ENCODE results near the gene EYA2.

Gene EYA2

DNA sequence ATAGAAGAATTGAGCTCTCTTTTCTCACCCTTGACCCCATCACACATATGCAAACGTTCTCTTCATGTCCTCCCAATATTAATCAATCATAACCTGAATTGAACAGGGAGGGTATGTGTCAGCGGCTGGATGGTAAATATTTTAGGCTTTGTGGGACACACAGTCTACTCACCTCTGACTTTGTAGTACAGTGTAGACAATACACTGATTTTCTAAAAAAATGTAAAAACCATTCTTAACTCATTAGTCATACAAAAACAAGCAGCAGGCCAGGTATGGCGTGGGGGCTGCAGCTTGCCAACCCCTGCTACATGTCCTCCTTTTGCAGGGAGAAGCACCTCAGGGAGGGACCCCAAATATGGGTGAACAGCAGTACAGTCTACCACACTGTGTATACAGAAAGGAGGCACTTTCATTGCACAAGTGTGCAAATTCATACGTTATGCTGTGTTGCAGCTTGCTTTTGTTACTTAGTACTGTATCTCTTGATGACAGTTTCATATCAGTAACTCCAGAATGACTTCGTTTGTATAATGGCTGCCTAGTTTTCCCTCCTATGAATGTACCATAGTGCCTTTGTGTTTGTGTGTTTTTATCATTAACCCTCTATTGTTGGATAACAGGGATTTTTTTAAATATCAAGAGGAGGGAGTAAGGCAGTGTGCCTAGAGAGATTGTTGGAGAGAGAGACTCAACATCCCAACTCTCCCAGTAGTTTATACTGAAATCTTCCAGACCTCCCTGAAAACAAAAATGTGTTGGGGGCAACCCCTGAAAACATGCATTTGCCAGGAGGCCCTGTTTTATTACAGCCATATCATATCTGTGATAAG lies 247.5 kb downstream of the EYA2 start:
- DNase-seq (ENCODE audit: low read depth): no peak

DNA sequence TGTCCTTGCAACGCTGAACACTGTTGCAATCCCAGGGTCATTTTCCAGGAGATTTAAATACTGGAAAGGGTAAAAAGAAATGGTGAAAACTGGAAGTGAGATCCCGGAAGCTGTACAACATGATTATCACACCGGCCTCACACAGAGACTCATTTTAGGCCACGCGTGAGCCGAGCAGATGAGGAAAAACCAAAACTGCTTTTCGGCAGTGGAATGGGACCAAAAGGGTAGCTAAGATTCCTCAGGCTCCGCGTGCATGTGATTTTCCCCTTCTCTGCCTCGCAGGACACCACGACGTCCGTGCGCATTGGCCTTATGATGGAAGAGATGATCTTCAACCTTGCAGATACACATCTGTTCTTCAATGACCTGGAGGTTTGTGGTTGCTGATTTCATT lies 248.1 kb downstream of the EYA2 start:
- DNase-seq (ENCODE audit: low read depth): no peak

DNA sequence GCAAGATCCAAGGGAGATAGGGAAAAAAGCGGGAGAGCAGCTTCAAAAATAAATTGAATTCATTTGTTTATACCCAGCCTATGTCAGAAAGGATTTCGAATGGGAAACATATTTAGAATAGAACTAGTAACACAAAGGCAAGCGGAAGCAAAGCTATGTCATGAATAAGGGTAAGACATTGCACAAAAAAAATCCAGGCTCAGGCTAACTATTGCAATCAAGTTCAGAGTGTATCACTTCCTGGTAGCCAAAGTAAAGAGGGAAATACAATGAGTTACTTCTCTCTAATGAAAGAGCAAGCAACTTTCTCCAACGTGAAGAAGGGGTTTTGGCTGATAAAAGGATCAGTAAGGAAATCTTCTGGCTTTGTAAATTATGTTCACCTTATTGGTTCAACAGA lies 249.0 kb downstream of the EYA2 start:
- no peak for DNase-seq (ENCODE audit: low read depth)

DNA sequence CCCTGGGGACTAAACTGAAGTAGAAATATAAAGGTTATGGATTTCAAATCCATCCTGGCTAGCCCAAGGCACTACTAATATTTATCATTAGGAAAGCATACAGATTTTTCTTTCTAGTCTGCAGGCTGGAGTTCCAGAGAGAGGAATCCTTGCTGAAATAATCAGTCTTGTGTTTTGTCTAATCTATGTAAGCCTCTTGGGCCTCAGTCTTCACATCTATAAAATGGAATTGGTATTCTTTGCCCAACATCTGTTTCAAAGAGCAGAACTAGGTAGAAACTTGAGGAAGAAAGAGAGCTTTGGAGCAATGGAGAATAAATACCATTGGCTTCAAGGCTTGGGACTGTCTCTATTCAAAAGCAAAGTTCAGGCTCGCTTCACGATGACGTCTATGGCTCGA lies 249.8 kb downstream of the EYA2 start:
- no peak for DNase-seq (ENCODE audit: low read depth)

DNA sequence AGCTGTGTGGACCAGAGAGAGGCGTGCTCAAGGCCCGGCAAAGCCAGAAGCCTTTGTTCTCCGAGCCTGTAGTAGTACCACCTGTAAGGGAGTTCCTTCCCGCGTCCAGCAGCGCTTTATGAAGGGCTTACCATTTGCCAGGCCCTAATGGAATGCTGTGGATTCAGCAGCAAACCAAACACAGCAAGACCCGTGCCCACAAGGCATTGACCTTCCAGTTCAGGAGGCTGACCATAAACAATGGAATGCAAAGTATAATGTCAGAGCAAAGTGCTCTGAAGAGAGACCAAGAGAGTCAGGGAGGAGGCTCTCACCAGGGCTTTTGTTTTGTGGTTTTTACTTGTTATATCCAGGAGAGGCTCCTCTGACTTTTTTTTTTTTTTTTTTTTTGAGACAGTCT lies 252.0 kb downstream of the EYA2 start:
- DNase-seq (ENCODE audit: low read depth): peak; percentile 49

DNA sequence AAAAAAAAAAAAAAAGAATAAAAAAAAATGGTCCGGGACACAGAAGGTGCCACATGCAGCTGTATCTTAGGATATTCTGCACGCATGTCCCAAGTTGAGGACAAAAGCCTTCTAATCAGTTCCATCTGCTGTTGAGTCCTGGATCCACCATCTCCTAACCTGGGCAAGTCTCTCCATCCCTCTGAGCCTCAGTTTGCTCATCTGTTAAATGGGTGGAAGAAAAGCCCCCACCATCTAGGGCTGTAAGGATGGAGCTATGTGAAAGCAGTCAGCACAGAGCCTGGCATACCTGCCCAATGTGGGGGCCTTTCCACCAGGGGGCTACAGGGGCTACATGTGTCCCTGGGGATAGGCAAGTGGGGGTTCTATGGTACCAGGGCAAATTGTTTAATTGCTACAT lies 253.4 kb downstream of the EYA2 start:
- DNase-seq (ENCODE audit: low read depth): no peak

DNA sequence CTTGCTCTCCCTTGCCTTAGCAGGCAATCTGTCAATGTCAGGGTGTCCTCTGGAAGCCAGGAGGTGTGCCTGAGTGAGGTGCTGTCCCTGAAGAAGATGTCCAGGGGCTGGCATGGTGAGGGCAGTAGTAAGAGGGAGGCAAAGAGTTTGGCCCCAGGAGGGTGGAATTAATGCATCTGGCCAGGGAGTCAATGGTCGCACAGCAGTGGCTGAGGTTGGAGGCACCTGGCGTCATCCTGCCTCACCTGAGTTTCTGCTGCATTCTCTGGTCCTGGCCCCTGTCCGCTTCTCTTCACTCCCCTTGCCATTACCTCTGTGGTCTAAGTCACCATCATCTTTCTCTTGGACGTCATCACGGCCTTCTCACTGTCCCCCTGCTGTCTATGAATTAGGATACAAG lies 255.3 kb downstream of the EYA2 start:
- DNase-seq (ENCODE audit: low read depth): no peak

DNA sequence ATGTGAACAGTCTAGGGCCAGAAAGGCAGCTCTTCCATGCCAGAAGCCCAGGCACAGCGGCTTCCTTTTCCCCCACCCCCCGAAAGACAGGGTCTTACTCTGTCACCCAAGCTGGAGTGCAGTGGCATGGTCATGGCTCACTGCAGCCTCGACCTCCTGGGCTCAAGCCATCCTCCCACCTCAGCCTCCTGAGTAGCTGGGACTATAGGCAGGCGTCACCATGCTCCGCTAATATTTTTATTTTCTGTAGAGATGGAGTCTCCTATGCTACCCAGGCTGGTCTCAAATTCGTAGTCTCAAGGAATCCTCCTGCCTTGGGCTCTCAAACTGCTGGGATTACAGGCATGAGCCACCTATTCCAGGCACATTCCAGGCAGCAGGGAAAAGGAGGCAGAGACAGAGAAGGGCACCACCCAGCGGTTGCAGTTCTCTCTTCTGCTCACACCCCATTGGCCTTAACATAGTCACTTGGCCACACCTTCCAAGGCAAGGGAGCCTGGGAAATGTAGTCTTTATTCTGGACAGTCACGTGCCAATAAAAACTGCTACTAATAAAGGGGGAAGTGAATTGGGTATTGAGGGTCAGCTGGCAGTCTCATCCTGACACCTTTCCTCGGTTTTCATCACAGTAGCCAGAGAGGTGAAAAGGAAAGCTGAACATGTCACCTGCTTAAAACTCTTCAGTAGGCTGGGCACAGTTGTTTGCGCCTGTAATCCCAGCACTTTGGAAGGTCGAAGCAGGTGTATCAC lies 255.9 kb downstream of the EYA2 start:
- DNase-seq (ENCODE audit: low read depth): no peak

DNA sequence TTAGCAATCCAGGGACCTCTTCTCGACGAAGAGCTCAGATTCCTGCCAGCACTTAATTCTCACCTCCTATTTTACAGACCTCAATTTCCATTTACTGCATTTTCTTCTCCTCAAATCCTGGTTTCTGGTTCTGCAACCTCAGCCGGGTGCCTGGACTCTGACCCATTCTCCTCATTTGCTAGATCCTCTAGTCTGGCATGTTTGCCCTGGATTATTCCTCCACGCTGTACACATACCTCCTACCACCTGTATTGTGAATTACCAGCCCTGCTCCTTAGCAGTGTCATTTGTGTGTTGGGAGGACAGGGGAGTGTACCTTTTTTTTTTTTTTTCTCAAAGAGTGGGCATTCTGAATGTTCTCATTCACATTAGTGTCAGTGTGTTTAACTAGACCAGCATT lies 257.4 kb downstream of the EYA2 start:
- no peak for DNase-seq (ENCODE audit: low read depth)

DNA sequence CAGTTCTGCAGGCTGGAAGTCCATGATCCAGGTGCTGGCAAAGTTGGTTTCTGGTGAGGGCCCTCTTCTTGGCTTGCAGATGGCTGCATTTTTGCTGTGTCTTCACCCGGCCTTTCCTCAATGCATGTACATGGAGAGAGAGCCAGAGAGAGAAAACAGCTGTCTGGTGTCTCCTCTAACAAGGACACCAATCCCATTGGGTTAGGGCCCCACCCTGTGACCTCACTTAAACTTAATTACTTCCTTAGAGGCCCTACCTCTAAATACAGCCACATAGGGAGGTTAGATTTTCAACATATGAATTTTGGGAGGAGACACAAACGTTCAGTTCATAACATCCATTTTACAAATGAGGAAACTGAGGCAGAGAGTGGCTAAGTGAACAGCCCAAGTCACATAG lies 259.4 kb downstream of the EYA2 start:
- DNase-seq (ENCODE audit: low read depth): no peak

DNA sequence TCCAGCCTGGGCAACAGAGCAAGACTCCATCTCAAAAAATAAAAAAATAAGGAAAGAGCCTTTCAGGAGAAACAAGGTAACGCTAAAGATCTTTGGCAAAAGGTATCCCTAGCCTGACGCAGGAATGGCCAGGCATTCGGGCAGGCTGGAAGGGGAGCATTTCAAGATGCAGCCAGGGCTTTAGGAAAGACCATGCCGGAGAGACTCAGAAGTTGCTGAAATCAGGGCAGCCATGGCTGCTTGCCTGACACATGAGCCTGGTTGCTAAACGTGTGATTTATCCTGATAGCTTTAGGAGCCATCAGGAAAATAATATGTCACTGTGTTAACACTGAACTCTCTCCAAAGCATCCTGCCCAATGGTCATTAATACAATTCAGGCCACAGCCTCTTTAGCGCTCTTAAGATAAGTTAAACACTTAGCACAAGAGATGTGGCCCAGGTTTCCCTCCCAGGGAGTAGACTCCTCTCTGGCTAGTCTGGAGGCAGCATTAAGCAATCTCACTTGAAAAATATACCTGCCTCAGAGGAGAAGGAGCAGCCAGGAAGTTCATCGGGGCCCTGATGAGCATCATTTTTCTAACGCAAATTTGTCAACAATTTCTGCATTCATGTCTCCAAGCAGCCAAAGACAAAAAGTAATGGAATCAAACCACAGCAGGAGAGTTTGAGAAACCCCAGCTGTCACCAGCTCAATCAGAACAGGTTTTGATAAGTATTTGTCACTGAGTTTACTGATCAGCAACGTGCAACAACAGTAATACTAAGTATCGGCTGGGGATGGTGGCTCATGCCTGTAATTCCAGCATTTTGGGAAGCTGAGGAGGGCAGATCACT lies 261.9 kb downstream of the EYA2 start:
- no peak for DNase-seq (ENCODE audit: low read depth)

DNA sequence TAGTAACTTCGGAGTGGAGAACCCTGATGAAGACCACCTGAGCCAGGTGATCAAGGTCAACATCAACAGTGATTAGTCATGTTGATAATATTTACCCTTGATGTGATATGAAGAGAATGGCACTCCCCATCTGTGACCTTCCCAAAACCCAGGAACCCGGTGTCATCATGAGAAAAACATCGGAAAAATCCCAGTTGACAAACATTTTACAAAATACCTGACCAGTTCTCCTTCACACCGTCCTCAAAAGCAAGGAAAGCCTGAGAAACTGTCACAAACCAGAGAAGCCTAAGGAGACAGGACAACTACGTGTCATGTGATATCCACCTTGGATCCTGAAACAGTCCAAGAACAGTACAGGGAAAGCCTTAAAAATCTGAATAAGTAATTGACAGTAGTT lies 264.5 kb downstream of the EYA2 start:
- no peak for DNase-seq (ENCODE audit: low read depth)

DNA sequence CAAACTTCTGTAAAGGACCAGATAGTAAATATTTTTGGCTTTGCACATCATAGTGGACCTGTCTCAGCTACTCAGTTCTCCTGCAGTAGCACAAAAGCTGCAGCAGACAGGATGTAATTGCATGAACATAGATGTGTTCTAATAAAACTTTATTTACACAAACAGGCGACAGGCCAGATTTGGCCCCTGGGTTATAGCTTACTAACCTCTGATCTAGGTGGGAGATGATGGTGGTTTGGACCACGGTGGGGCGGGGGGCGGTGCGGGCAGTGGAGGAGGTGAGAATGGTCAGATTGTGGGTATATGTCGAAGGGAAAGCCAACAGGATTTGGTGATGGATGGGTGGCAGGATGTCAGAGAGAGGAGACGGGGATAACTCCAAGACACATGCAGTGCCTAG lies 265.6 kb downstream of the EYA2 start:
- DNase-seq (ENCODE audit: low read depth): no peak

DNA sequence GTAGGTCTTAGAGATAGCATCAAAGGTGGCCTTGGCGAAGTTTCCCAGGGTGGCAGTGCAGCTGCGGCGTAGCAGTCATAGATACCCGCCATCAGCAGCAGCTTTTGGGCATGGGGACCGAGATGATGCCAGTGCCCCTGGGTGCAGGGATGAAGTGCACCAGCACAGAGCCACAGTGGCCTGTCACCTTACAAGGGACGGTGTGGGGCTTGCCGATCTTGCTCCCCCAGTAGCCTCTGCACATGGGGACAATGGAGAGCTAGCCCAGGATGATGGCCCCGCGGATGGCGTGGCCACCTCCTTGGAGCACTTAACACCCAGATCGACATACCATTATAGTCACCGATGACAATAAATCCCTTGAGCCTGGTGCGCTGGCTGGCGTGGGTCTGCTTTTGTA lies 266.3 kb downstream of the EYA2 start:
- no peak for DNase-seq (ENCODE audit: low read depth)

DNA sequence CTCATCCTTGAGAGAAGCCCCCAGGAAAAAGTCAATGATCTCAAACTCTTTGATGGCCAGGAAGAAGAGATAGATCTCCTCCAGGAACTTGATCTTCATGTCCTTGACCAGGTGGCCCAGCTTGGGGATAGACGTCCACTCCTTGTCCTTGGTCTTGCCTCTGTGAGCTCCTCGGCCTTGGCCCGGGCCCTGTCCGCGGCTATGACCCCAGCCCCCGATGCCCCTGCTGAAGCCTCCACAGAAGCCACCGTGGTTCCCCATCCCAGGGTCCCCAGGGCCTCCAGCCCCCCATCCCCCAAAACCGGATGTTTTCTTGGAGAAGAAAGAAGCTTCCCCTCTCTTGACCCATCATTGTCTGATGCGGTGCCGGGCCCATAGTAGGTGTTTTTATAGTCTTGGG lies 266.8 kb downstream of the EYA2 start:
- DNase-seq (ENCODE audit: low read depth): no peak

DNA sequence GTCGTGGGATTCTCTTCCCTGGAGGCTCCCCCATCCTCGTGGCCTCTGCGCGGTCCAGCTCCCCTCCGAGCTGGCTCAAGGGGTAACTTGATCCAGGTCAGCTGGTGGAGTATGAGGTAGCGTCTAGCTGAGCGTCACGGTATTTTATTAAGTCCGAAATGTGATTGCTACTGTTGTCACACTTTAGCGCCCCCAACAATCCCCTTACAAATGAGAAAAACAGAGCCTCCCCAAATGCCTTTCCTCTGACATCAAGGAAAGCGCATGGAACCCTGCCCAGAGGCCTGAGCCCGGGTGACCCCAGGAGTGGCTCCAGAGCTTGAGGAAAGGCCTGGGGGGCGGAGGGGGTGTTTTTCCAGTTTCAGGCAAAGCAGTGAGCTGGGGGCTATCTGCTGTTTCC lies 269.5 kb downstream of the EYA2 start:
- DNase-seq (ENCODE audit: low read depth): no peak

DNA sequence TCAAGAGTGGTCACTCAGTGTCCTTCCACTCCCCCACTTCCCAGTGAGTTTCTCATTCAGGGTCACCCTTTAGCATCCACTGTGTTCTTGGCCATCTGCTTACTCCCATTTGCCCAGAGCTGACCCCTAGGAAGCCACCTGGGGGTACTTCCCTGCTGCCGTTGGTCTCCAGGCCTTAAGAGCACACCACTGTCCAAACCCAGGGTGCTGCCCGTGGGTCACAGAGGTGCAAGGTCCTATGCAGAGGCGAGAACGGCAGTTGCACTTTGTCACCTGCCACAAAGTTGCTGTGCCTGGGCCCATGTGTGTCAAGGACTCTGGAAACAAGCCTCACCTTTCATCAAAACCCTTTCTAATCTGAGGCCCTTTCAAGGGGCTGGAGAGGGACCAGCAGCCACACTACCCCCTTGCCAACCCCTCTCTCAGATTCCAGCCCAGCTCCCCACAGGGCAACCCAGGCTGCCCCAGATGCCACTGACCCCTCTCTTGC lies 270.8 kb downstream of the EYA2 start:
- no peak for DNase-seq (ENCODE audit: low read depth)

DNA sequence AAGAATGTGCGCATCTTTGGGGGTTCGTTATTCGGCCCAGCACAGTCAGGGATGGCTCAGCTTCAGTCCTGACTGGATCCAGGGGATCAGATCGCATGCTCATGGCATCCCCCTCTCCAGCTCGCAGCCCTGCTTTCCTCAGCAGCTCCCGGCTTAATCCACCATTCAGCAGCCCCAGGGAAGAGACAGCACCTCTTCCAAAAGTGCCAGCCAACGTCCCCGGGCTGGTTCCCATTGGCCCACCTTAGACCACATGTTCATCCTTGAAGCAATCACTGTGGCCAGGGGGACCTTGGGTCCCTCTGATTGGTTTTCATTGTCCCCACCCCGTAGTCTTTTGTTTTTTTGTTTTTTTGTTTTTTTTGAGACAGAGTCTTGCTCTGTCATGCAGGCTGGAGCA lies 273.2 kb downstream of the EYA2 start:
- no peak for DNase-seq (ENCODE audit: low read depth)

DNA sequence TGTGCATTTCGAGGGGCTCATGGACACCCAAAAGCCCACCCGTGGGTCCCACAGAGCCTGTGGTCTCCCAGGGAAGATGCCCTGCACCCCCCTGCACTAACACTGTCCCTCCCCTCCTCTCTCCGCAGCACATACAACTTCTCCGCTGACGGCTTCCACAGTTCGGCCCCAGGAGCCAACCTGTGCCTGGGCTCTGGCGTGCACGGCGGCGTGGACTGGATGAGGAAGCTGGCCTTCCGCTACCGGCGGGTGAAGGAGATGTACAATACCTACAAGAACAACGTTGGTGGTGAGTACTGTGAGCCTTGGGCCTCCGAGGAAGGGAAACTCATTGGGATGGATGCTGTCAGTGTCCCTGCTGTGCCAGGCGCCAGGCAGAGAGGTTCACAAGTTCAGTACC lies 277.9 kb downstream of the EYA2 start:
- no peak for DNase-seq (ENCODE audit: low read depth)

DNA sequence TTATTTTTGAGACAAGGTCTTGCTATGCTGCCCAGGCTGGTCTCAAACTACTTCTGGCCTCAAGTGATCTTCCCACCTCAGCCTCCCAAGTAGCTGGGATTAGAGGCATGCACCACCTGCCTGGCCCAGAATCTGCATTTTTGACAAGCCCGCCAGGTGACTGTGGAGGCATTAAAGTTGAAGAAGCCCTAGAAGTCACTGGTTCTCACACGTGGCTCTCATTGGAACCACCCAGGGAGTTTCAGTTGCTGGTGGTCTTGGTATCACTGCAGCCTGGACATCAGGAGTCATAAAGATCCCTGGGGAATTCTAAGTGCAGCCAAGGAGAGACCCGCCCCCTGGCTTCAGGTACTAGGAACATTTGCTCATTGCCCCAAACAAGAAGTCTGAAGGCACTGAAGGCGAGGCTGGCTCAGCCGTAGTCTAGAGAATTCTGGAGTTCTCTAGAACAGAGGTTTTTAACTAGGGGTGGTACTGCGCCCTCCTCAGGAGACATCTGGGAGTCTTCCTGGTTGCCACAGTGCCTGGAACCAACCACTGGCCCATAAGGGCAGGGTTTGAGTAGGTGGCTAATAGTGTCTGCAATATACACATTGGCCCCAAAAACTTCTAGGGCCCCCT lies 279.1 kb downstream of the EYA2 start:
- DNase-seq (ENCODE audit: low read depth): no peak

DNA sequence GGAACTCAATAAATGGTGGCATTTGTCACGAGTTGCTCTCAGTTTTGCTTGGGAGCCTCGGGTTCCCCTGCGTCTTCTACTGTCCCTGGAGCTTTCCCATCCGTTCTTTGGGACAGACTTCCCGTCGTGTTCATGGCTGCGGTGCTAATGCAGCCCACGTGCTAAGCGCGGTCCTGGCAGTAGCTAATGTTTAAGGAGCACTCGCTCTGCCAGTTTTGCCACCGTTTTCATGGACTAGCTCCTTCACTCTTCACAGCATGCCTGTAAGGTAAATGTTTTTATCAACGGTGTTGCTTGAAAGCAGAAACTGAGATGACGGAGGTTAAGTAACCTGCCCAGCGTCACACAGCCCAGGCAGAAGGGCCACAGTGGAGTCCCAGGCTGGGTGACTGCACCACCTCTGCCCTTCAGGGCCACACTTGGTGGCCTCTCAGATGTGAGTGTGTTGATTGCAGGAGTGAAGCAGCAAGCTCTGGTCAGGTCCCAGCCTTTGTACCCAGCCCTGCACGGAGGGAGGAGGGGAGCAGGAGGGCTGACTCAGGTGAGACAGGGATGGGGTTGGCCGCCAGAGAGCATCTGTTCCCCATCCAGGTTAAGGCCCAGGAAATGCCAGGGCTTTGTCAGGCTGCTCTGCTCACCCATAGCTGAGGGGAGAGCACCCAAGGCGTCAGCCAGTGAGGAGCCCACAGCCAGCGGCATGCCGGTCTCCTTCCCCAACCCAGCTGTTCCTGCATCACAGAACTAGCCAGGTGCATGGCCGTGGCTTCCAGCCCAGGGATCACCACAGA lies 280.0 kb downstream of the EYA2 start:
- DNase-seq (ENCODE audit: low read depth): no peak
